GM10248 (cell line): ENCODE data around the gene CAMK2N1.

ENCODE experiments used
- CTCF ChIA-PET: fragments of 300-600 bp; sonication (Branson Sonifier 250); formaldehyde crosslinking; extraction: SDS; loops from one replicate; lab custom pipeline; 2021; ENCODE audit warnings: antibody characterized with exemption; lab: Yijun Ruan, JAX
- POLR2A ChIA-PET: fragments of 350-650 bp; sonication (Branson Sonifier 250); formaldehyde crosslinking; extraction: SDS; loops from one replicate; lab custom pipeline; 2020; ENCODE audit warnings: antibody characterized with exemption; lab: Yijun Ruan, JAX
- DNase-seq: peaks from one replicate; pipeline ENCODE4 v3.0.0; 2012; ENCODE audit errors: extremely low spot score
- CTCF ChIP-seq: IDR thresholded peaks from 2 replicates; pipeline ENCODE4 v1.5.1; 2012; ENCODE audit warnings: mild to moderate bottlenecking, low read depth; ENCODE audit errors: extremely low read depth, missing control alignments, control extremely low read depth

The CAMK2N1 gene

GRCh38 chr1:20491866-20492265 lies 5.9 kb upstream of the CAMK2N1 start:
- ChIA-PET POLR2A (no interaction called here), CTCF (interaction anchor here (1.1 to 8.0 kb wide), 5 partner anchors 10 to 340 kb away, joined by 4 to 116 read pairs (median 4); no protein-coding TSS in a partner anchor)
- TF ChIP-seq CTCF = no peak
- DNase-seq = no peak

GRCh38 chr1:20491178-20491577 lies 5.2 kb upstream of the CAMK2N1 start:
- POLR2A ChIA-PET = no interaction called here
- CTCF ChIA-PET = interaction anchor here (1.4 to 8.0 kb wide), 4 partner anchors 115 to 339 kb away, joined by 4 to 116 read pairs (median 12); no protein-coding TSS in a partner anchor
- no peak for DNase-seq
- TF ChIP-seq CTCF = no peak

GRCh38 chr1:20487236-20487590 lies 1.2 kb upstream of the CAMK2N1 start:
- CTCF ChIA-PET = interaction anchor here (1.4 kb wide), 1 partner anchor 274 kb away, joined by 5 read pairs; no protein-coding TSS in a partner anchor
- no peak for DNase-seq
- TF ChIP-seq CTCF = no peak
- POLR2A ChIA-PET = no interaction called here

- POLR2A ChIA-PET = no interaction called here
- CTCF ChIA-PET = interaction anchor here (1.4 kb wide), 1 partner anchor 273 kb away, joined by 5 read pairs; no protein-coding TSS in a partner anchor
- no peak for TF ChIP-seq CTCF
- no peak for DNase-seq
These were observed 636 bp upstream of the CAMK2N1 start for GRCh38 chr1:20486457-20487235.

GRCh38 chr1:20484519-20485462 lies 1.2 kb downstream of the CAMK2N1 start:
- TF ChIP-seq CTCF = no peak
- CTCF ChIA-PET = interaction anchor here (0.9 to 2.1 kb wide), 3 partner anchors 18 to 272 kb away, joined by 3 to 5 read pairs (median 4); no protein-coding TSS in a partner anchor
- no peak for DNase-seq
- POLR2A ChIA-PET = interaction anchor here (0.7 kb wide), 1 partner anchor 1186 kb away, joined by 4 read pairs; no protein-coding TSS in a partner anchor
